Mesodermal cell (in vitro differentiated cells): ENCODE measurements around the gene HTRA3.

ENCODE experiments used
- H3K27ac ChIP-seq: 2 replicates; pipeline ENCODE4 v1.7.0; 2013; ENCODE audit warnings: mild to moderate bottlenecking, low read depth, low read length, moderate library complexity; ENCODE audit not compliant: severe bottlenecking
- H3K36me3 ChIP-seq: 2 replicates; pipeline ENCODE4 v1.7.1; 2013; ENCODE audit warnings: mild to moderate bottlenecking, low read length, moderate library complexity; ENCODE audit not compliant: control insufficient read depth, insufficient read depth
- H3K4me1 ChIP-seq: one replicate; pipeline ENCODE4 v1.7.1; 2013; ENCODE audit warnings: mild to moderate bottlenecking, low read length; ENCODE audit not compliant: insufficient read depth, control insufficient read depth, poor library complexity, severe bottlenecking
- H3K4me3 ChIP-seq: 2 replicates; pipeline ENCODE4 v1.7.0; 2013; ENCODE audit warnings: low read length, control low read depth, mild to moderate bottlenecking; ENCODE audit not compliant: insufficient read depth, poor library complexity, severe bottlenecking; ENCODE audit errors: extremely low read depth
- H3K9me3 ChIP-seq: 2 replicates; pipeline ENCODE4 v1.7.1; 2013; ENCODE audit warnings: mild to moderate bottlenecking, low read length, moderate library complexity; ENCODE audit not compliant: control insufficient read depth
- WGBS, 2 experiments: methylation state at CpG; one replicate each; pipeline ENCODE4 v1.1.5; 2013; ENCODE audit warnings: missing lambda C conversion rate in 2 of 2; ENCODE audit not compliant: insufficient coverage in 2 of 2; 5-methylcytosine and 5-hydroxymethylcytosine counted together

The HTRA3 gene

DNA sequence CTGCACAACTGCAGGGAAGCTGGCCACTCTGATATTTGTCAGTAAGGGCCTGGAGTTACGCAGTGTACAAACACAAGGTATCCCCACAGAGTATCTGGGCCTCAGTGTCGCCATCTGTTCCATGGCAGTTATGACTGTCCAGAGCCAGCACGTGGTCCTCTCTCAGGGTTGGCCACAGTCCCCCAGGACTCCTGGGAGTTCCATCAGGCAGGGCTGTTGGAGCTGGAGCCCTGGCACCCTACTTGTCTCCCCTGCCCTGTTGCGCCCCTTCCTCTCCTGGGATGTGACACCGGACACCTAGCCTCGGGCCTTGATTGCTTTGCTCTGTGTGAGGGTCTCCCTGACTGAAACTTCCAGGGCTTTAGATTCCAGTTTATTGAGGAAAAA lies 8.4 kb downstream of the HTRA3 start:
- Histone ChIP-seq H3K4me1 (peaks cover 41% of the 10 kb centered on the region), H3K36me3 (no peaks in the 10 kb centered on the region), H3K27ac (peak overlapping the region; percentile 45), H3K4me3 (no peak overlapping the region), H3K9me3 (no peaks in the 10 kb centered on the region)
- WGBS, 2 experiments, result 87 to 95% methylated on average over 5 of the region's 6 CpGs

DNA sequence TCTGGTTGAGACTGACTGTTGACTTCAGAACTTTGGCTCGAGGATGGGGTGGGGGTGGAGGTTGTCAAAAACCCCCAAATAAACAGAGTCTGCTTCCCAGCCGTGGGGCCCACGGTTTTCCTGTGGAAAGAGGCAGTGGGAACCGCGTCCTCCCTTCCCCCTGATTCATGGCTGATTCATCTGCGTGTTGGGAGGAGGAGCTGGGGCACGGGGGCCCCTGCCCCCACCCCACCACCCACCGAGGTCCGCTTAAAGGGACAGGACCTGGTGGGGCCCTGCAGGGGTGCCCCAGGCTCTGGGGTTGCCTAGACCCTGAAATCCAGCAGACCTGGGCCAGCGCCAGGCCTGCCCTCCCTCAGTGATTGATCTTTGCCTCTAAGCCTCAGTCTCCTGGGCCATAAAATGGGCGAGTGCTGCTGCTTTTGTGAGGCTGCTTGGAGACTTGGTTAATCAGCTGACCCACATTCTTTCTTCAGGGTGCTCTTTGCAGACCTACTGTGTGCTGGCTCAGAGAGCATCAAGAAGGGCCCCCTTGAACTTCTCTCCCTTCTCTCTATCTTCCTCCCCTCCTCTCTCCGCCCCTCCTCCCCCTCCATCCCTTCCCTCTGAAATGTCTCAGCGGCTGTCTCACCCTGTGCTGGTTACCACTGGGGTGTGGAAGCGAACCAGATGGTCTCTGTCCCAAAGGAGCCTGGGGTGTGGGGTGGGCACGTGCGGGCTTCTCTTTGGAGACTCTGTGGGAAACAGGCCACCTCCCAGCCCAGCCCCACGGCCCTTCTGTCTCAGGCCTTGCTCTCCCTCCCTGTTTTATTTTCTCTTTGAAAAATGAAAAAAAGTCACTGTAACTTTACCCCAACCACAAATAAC lies 9.1 kb downstream of the HTRA3 start:
- H3K36me3 ChIP-seq, result no peaks in the 10 kb centered on the region
- 86 to 95% methylated on average over 4 to 5 of the region's 17 CpGs for WGBS, 2 experiments
- peak overlapping the region; percentile 45 for H3K27ac ChIP-seq
- peaks cover 36% of the 10 kb centered on the region for H3K4me1 ChIP-seq
- H3K4me3 ChIP-seq, result no peak overlapping the region
- H3K9me3 ChIP-seq, result no peaks in the 10 kb centered on the region

DNA sequence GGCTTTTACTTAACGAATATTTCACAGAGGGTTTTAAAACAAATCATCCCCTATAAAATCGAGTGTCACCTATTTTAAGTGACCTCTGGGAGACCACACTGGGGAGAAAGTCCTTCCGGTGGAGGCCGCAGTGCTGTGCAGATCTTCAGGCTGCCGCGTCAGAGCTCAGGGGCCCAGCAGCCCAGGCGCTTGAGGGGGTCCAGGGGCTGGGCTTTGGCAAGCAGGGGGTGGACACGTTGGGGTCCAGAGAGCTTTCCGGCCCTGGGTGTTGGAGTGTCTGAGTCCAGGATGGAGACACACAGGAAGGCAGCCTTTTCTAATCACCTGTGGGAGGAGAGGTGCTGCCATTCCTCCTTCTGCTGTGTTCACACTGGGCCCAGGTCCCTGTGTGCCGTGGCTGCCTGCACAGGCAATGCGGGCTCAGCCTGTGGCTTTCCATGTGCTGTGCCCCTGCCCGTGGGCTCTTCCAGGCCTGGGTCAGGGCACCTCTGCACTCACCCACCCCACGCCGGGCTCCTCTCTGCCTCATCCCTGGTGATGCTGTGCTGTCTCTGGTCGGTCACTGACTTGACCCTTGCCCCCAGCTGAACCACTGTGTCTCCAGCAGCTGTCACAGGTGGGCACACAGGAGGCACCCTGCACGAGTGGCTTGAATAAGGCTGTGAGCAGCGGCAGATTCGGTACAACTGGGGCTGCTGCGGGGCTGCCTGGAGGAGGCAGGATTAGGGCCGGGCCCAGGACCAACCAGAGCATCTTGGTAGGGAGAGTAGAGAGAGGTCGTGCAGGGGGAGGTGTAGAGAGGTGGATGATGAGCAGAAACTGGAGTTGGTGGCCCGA lies 10.0 kb downstream of the HTRA3 start:
- H3K9me3 ChIP-seq, result no peaks in the 10 kb centered on the region
- no peak overlapping the region for H3K27ac ChIP-seq
- 91 to 93% methylated on average over 14 to 22 of the region's 22 CpGs for WGBS, 2 experiments
- H3K4me1 ChIP-seq, result peaks cover 36% of the 10 kb centered on the region
- no peak overlapping the region for H3K4me3 ChIP-seq
- H3K36me3 ChIP-seq, result no peaks in the 10 kb centered on the region

- WGBS, 2 experiments, result 86 to 88% methylated on average over 25 of the region's 25 CpGs
Observed at GRCh38 chr4:8280158-8280875, 10.8 kb downstream of the HTRA3 start.

DNA sequence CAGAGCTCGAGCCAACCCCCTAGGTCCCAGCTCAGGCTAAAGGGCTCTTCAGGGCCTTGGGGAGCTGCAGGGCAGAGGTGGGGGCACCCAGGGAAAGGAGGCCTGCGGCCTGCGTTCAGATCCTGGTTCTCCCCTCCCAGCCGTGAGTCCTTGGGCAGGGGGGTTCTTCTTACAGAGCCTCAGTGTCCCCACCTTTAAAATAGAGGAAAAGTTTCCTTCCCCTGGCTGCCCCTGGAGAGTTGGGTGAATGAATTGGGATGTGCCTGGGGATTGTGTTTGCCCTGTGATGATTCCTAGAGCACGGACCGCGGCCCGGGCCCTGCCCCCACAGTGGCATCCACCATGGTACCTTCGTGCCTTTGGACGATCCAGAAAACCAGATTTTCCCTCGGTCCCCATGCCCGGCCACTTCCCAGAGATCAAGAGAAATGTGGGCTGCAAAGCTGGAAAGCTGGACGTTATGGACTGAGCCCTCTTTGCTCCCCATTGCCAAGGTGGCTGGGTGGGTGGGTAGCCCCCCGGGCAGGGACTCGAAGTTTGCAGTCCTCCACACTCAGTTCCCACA lies 11.4 kb downstream of the HTRA3 start:
- H3K4me1 ChIP-seq, result peaks cover 31% of the 10 kb centered on the region
- 97 to 100% methylated on average over 10 to 13 of the region's 15 CpGs for WGBS, 2 experiments
- no peak overlapping the region for H3K4me3 ChIP-seq
- no peak overlapping the region for H3K27ac ChIP-seq
- no peaks in the 10 kb centered on the region for H3K36me3 ChIP-seq
- no peaks in the 10 kb centered on the region for H3K9me3 ChIP-seq

More at GRCh38 chr4:8280158-8280875, 10.8 kb downstream of the HTRA3 start:
- H3K4me1 ChIP-seq, result peaks cover 32% of the 10 kb centered on the region
- no peak overlapping the region for H3K27ac ChIP-seq
- no peaks in the 10 kb centered on the region for H3K36me3 ChIP-seq
- no peak overlapping the region for H3K4me3 ChIP-seq
- no peaks in the 10 kb centered on the region for H3K9me3 ChIP-seq

GRCh38 chr4:8281519-8282133 lies 12.1 kb downstream of the HTRA3 start:
- 94 to 96% methylated on average over 19 of the region's 19 CpGs for WGBS, 2 experiments
- Histone ChIP-seq H3K36me3 (no peaks in the 10 kb centered on the region), H3K27ac (no peak overlapping the region), H3K4me1 (peaks cover 29% of the 10 kb centered on the region), H3K4me3 (no peak overlapping the region), H3K9me3 (no peaks in the 10 kb centered on the region)

- H3K36me3 ChIP-seq, result no peaks in the 10 kb centered on the region
- no peak overlapping the region for H3K27ac ChIP-seq
- 93 to 98% methylated on average over 12 to 14 of the region's 14 CpGs for WGBS, 2 experiments
- no peak overlapping the region for H3K4me3 ChIP-seq
- H3K9me3 ChIP-seq, result no peaks in the 10 kb centered on the region
- peaks cover 23% of the 10 kb centered on the region for H3K4me1 ChIP-seq
Observed at GRCh38 chr4:8282134-8282641, 12.6 kb downstream of the HTRA3 start.

GRCh38 chr4:8282742-8283141 lies 13.2 kb downstream of the HTRA3 start:
- peaks cover 20% of the 10 kb centered on the region for H3K4me1 ChIP-seq
- 91 to 93% methylated on average over 14 of the region's 14 CpGs for WGBS, 2 experiments
- H3K4me3 ChIP-seq, result no peak overlapping the region
- no peak overlapping the region for H3K27ac ChIP-seq
- H3K36me3 ChIP-seq, result no peaks in the 10 kb centered on the region
- H3K9me3 ChIP-seq, result no peaks in the 10 kb centered on the region

- Histone ChIP-seq H3K4me1 (peaks cover 16% of the 10 kb centered on the region), H3K27ac (no peak overlapping the region)
- WGBS, 2 experiments, result 93 to 98% methylated on average over 6 to 10 of the region's 10 CpGs
Observed at GRCh38 chr4:8283161-8283560, 13.6 kb downstream of the HTRA3 start.

More at GRCh38 chr4:8283161-8283560, 13.6 kb downstream of the HTRA3 start:
- no peaks in the 10 kb centered on the region for H3K36me3 ChIP-seq
- no peak overlapping the region for H3K4me3 ChIP-seq
- no peaks in the 10 kb centered on the region for H3K9me3 ChIP-seq
